Ramos (cell line): ENCODE data around the gene INPP1.
"Not testable (repeated sequence)": the region's sequence is repeated elsewhere in the genome, so short reads cannot be mapped to it uniquely, and the experiment has no call there.

ENCODE experiments used
- in situ Hi-C: fragments of 300-500 bp; cut with MboI; formaldehyde crosslinking; loops from one replicate; pipeline ENCODE4 v1.14.3; 2022; ENCODE audit warnings: low sequenced_read_pairs; ENCODE audit not compliant: unreplicated experiment

INPP1 gene

GRCh38 chr2:190343536-190344275 lies at the start of gene INPP1:
INPP1 (plus strand) TSS chr2:190343589; CDS start chr2:190360103, 16,514 bp downstream.
- in situ Hi-C loops, result no loop called here

- in situ Hi-C loops, result not testable (repeated sequence)
Measured at GRCh38 chr2:190297880-190298279, 45.5 kb upstream of the INPP1 start.

- in situ Hi-C loops, result no loop called here
Measured at GRCh38 chr2:190301032-190301431, 42.4 kb upstream of the INPP1 start.

GRCh38 chr2:190302052-190302451 lies 41.3 kb upstream of the INPP1 start:
- in situ Hi-C loops, result no loop called here

- in situ Hi-C loops, result no loop called here
Measured at GRCh38 chr2:190303647-190304046, 39.7 kb upstream of the INPP1 start.

- in situ Hi-C loops, result no loop called here
Measured at GRCh38 chr2:190304404-190304803, 39.0 kb upstream of the INPP1 start.

- in situ Hi-C loops, result no loop called here
Measured at GRCh38 chr2:190308031-190308430, 35.4 kb upstream of the INPP1 start.

- in situ Hi-C loops, result no loop called here
Measured at GRCh38 chr2:190311893-190312634, 31.3 kb upstream of the INPP1 start.

- in situ Hi-C loops, result not testable (repeated sequence)
Measured at GRCh38 chr2:190312635-190313025, 30.8 kb upstream of the INPP1 start.

GRCh38 chr2:190313880-190314279 lies 29.5 kb upstream of the INPP1 start:
- in situ Hi-C loops, result no loop called here

GRCh38 chr2:190315273-190315672 lies 28.1 kb upstream of the INPP1 start:
- in situ Hi-C loops, result no loop called here

GRCh38 chr2:190318514-190318913 lies 24.9 kb upstream of the INPP1 start:
- in situ Hi-C loops, result no loop called here

- in situ Hi-C loops, result no loop called here
Measured at GRCh38 chr2:190318931-190319554, 24.3 kb upstream of the INPP1 start.

- in situ Hi-C loops, result no loop called here
Measured at GRCh38 chr2:190319555-190320498, 23.6 kb upstream of the INPP1 start, which contains the start of gene HIBCH. HIBCH (minus strand) TSS chr2:190319826; CDS start chr2:190319750, 76 bp downstream.

- in situ Hi-C loops, result no loop called here
Measured at GRCh38 chr2:190320696-190321095, 22.7 kb upstream of the INPP1 start.

GRCh38 chr2:190323406-190323805 lies 20.0 kb upstream of the INPP1 start:
- in situ Hi-C loops, result no loop called here

- in situ Hi-C loops, result no loop called here
Measured at GRCh38 chr2:190325588-190325987, 17.8 kb upstream of the INPP1 start.

GRCh38 chr2:190327867-190328572 lies 15.4 kb upstream of the INPP1 start:
- in situ Hi-C loops, result no loop called here

- in situ Hi-C loops, result no loop called here
Measured at GRCh38 chr2:190328573-190329147, 14.7 kb upstream of the INPP1 start.
